SK-N-MC (cell line): ENCODE data around the gene ZNG1B.
"Not testable (repeated sequence)": the region's sequence is repeated elsewhere in the genome, so short reads cannot be mapped to it uniquely, and the experiment has no call there.

ENCODE experiments used
- EZH2 ChIP-seq: fragments of 200-600 bp; sonication (generic); IDR thresholded peaks from one replicate; pipeline ENCODE4 v1.6.1; 2017; ENCODE audit warnings: antibody characterized with exemption
- POLR2AphosphoS5 ChIP-seq: IDR thresholded peaks from 2 replicates; pipeline ENCODE4 v1.6.1; 2012; ENCODE audit warnings: mild to moderate bottlenecking, low read depth, low read length, borderline replicate concordance

- TF ChIP-seq POLR2AphosphoS5, EZH2: not testable (repeated sequence)
Observed at GRCh38 chr2:113498365-113498764, 60.9 kb downstream of the ZNG1B start, which contains the start of gene FOXD4L1.
